IMR-90 (cell line): ENCODE data around the gene AKNA. TPM values are rescaled to one million over a fixed set of nuclear protein-coding genes. Genes with fewer than 3 reads are reported as not detected.

Experiments
- ATAC-seq: fragments of 200-7000 bp; cut with Tn5 transposase; 2 replicates; pipeline ENCODE4 v1.9.1; 2020; ENCODE audit warnings: low read depth, mild to moderate bottlenecking, moderate library complexity
- BruUV-seq: library from RNA; stranded (reverse); fragments of 400-500 nt; replicated peaks from 2 replicates; lab custom pipeline; 2021; lab: Mats Ljungman, UMichigan
- CTCF ChIA-PET: fragments of 300-600 bp; formaldehyde crosslinking; extraction: SDS; loops from one replicate; lab custom pipeline; 2021; ENCODE audit warnings: antibody characterized with exemption; lab: Yijun Ruan, JAX
- POLR2A ChIA-PET: fragments of 300-600 bp; sonication (Branson Sonifier 250); formaldehyde crosslinking; loops from one replicate; lab custom pipeline; 2022; ENCODE audit warnings: antibody characterized with exemption; ENCODE audit not compliant: unreplicated experiment; lab: Charles Lee
- DNase-seq: peaks from one replicate; pipeline ENCODE4 v3.0.0; 2013
- H2AFZ ChIP-seq: replicated peaks from 2 replicates; pipeline ENCODE3; 2013; ENCODE audit warnings: low read length, mild to moderate bottlenecking; ENCODE audit not compliant: poor library complexity
- H2AK5ac ChIP-seq: 2 replicates; pipeline ENCODE4 v1.6.1; 2013; ENCODE audit warnings: low read depth, low read length, inconsistent platforms
- H2AK9ac ChIP-seq: replicated peaks from 2 replicates; pipeline ENCODE3; 2013; ENCODE audit warnings: mild to moderate bottlenecking, low read depth, low read length, moderate library complexity; ENCODE audit not compliant: poor library complexity
- H2BK120ac ChIP-seq: 2 replicates; pipeline ENCODE4 v1.6.1; 2013; ENCODE audit warnings: low read depth, low read length, inconsistent platforms
- H2BK15ac ChIP-seq: 3 replicates; pipeline ENCODE4 v1.6.1; 2013; ENCODE audit warnings: low read depth, low read length, inconsistent platforms
- H2BK20ac ChIP-seq: 2 replicates; pipeline ENCODE4 v1.6.1; 2013; ENCODE audit warnings: low read depth, mild to moderate bottlenecking, inconsistent platforms, low read length, moderate library complexity
- H2BK5ac ChIP-seq: 2 replicates; pipeline ENCODE4 v1.6.1; 2013; ENCODE audit warnings: mild to moderate bottlenecking, low read depth, low read length, inconsistent platforms; ENCODE audit not compliant: poor library complexity, severe bottlenecking
- H3K14ac ChIP-seq: replicated peaks from 2 replicates; pipeline ENCODE4 v1.6.1; 2013; ENCODE audit warnings: low read depth, low read length, inconsistent platforms
- H3K18ac ChIP-seq: 2 replicates; pipeline ENCODE4 v1.6.1; 2013; ENCODE audit warnings: low read depth, low read length, control low read depth
- H3K23ac ChIP-seq: 2 replicates; pipeline ENCODE4 v1.6.1; 2013; ENCODE audit warnings: low read depth, low read length, inconsistent platforms
- H3K27ac ChIP-seq: 2 replicates; pipeline ENCODE4 v1.5.1; 2013; ENCODE audit warnings: mild to moderate bottlenecking, control low read depth, low read length; ENCODE audit not compliant: insufficient read depth
- H3K27me3 ChIP-seq: 2 replicates; pipeline ENCODE4 v1.6.1; 2013; ENCODE audit warnings: low read length; ENCODE audit not compliant: control insufficient read depth, insufficient read depth
- H3K36me3 ChIP-seq: 2 replicates; pipeline ENCODE4 v1.6.1; 2013; ENCODE audit warnings: low read length, mixed read lengths; ENCODE audit not compliant: control insufficient read depth, insufficient read depth
- H3K4ac ChIP-seq: 2 replicates; pipeline ENCODE4 v1.6.1; 2013; ENCODE audit warnings: low read depth, low read length, inconsistent platforms
- H3K4me1 ChIP-seq: 2 replicates; pipeline ENCODE4 v1.6.1; 2013; ENCODE audit warnings: low read length, mixed read lengths; ENCODE audit not compliant: control insufficient read depth, insufficient read depth
- H3K4me2 ChIP-seq: 2 replicates; pipeline ENCODE4 v1.6.1; 2013; ENCODE audit warnings: low read depth, mild to moderate bottlenecking, control low read depth, low read length, moderate library complexity
- H3K4me3 ChIP-seq: 2 replicates; pipeline ENCODE4 v1.5.1; 2013; ENCODE audit warnings: low read depth, mild to moderate bottlenecking, control low read depth, low read length, moderate library complexity; ENCODE audit not compliant: insufficient read depth
- H3K56ac ChIP-seq: 2 replicates; pipeline ENCODE4 v1.6.1; 2013; ENCODE audit warnings: low read length, inconsistent platforms; ENCODE audit not compliant: insufficient read depth; ENCODE audit errors: extremely low read depth
- H3K79me1 ChIP-seq, 2 experiments: 2 replicates each; pipeline ENCODE4 v1.6.1; 2013; ENCODE audit warnings: low read length in 2 of 2, inconsistent platforms in 1 of 2, low read depth in 1 of 2
- H3K9ac ChIP-seq: 2 replicates; pipeline ENCODE4 v1.6.1; 2013; ENCODE audit warnings: low read depth, low read length, control low read depth
- H3K9me1 ChIP-seq: 2 replicates; pipeline ENCODE4 v1.6.1; 2013; ENCODE audit warnings: low read length, inconsistent platforms; ENCODE audit not compliant: insufficient read depth
- H3K9me3 ChIP-seq: 2 replicates; pipeline ENCODE4 v1.6.1; 2013; ENCODE audit warnings: low read length; ENCODE audit not compliant: control insufficient read depth, insufficient read depth
- H4K20me1 ChIP-seq: 2 replicates; pipeline ENCODE4 v1.6.1; 2013; ENCODE audit warnings: low read length, inconsistent platforms; ENCODE audit not compliant: insufficient read depth
- H4K5ac ChIP-seq: 2 replicates; pipeline ENCODE4 v1.6.1; 2013; ENCODE audit warnings: mild to moderate bottlenecking, low read depth, low read length, control low read depth
- H4K8ac ChIP-seq, 2 experiments: 2 replicates each; pipeline ENCODE4 v1.6.1; 2013; ENCODE audit warnings: low read depth in 2 of 2, low read length in 2 of 2, control low read depth in 1 of 2, inconsistent platforms in 1 of 2
- H4K91ac ChIP-seq: 2 replicates; pipeline ENCODE4 v1.6.1; 2013; ENCODE audit warnings: low read depth, low read length, inconsistent platforms; ENCODE audit not compliant: insufficient read depth
- BHLHE40 ChIP-seq: fragments of 150-350 bp; IDR thresholded peaks from 2 replicates; pipeline ENCODE4 v1.6.1; 2016; ENCODE audit warnings: mild to moderate bottlenecking, low read depth, low read length
- CEBPB ChIP-seq: IDR thresholded peaks from 2 replicates; pipeline ENCODE4 v1.6.1; 2012; ENCODE audit warnings: low read depth, low read length, improper control_type of control experiment
- CHD1 ChIP-seq: IDR thresholded peaks from 2 replicates; pipeline ENCODE4 v1.6.1; 2012; ENCODE audit warnings: low read depth, low read length, improper control_type of control experiment
- CTCF ChIP-seq: conservative IDR thresholded peaks from 2 replicates; pipeline ENCODE4 v1.5.1; 2012; ENCODE audit warnings: mild to moderate bottlenecking, low read depth, low read length, improper control_type of control experiment
- ELK1 ChIP-seq: fragments of 150-350 bp; IDR thresholded peaks from 2 replicates; pipeline ENCODE4 v1.6.1; 2016; ENCODE audit warnings: low read depth, mild to moderate bottlenecking, low read length, moderate library complexity, borderline replicate concordance
- FOS ChIP-seq: fragments of 150-350 bp; IDR thresholded peaks from 2 replicates; pipeline ENCODE4 v1.6.1; 2016; ENCODE audit warnings: low read depth, low read length
- MAFK ChIP-seq: IDR thresholded peaks from 2 replicates; pipeline ENCODE4 v1.6.1; 2012; ENCODE audit warnings: low read depth, low read length, improper control_type of control experiment
- MAZ ChIP-seq: IDR thresholded peaks from 2 replicates; pipeline ENCODE4 v1.6.1; 2012; ENCODE audit warnings: low read depth, mild to moderate bottlenecking, low read length, improper control_type of control experiment, moderate library complexity, borderline replicate concordance
- MXI1 ChIP-seq: IDR thresholded peaks from 2 replicates; pipeline ENCODE4 v1.6.1; 2012; ENCODE audit warnings: low read depth, mild to moderate bottlenecking, low read length, moderate library complexity, borderline replicate concordance
- NFE2L2 ChIP-seq: fragments of 150-350 bp; IDR thresholded peaks from 2 replicates; pipeline ENCODE4 v1.6.1; 2016; ENCODE audit warnings: low read depth, mild to moderate bottlenecking, low read length
- POLR2A ChIP-seq: IDR thresholded peaks from 2 replicates; pipeline ENCODE4 v1.6.1; 2012; ENCODE audit warnings: mild to moderate bottlenecking, low read depth, low read length
- RAD21 ChIP-seq: IDR thresholded peaks from 2 replicates; pipeline ENCODE4 v1.6.1; 2012; ENCODE audit warnings: low read length, improper control_type of control experiment
- RCOR1 ChIP-seq: IDR thresholded peaks from 2 replicates; pipeline ENCODE4 v1.6.1; 2012; ENCODE audit warnings: mild to moderate bottlenecking, low read length, improper control_type of control experiment; ENCODE audit not compliant: insufficient replicate concordance
- RFX5 ChIP-seq: IDR thresholded peaks from 2 replicates; pipeline ENCODE4 v1.8.0; 2012; ENCODE audit warnings: low read depth, mild to moderate bottlenecking, low read length, moderate library complexity
- SMC3 ChIP-seq: fragments of 150-350 bp; IDR thresholded peaks from 2 replicates; pipeline ENCODE4 v1.6.1; 2016; ENCODE audit warnings: low read depth, mild to moderate bottlenecking, antibody characterized with exemption, low read length, moderate library complexity
- USF2 ChIP-seq: fragments of 150-350 bp; IDR thresholded peaks from 2 replicates; pipeline ENCODE4 v1.6.1; 2017; ENCODE audit warnings: mild to moderate bottlenecking, antibody characterized with exemption, low read length, low read depth
- WGBS, 2 experiments: methylation state at CpG; one replicate each; pipeline versions ENCODE4 v1.1.5 to v1.1.7; 2013; ENCODE audit warnings: missing lambda C conversion rate in 2 of 2; ENCODE audit not compliant: insufficient read length in 1 of 2; ENCODE audit errors: extremely low coverage in 2 of 2; 5-methylcytosine and 5-hydroxymethylcytosine counted together
- dilution Hi-C: fragments of 300-500 bp; cut with HindIII; formaldehyde crosslinking; loops from one replicate; pipeline ENCODE4 v1.14.3; 2018; ENCODE audit warnings: low sequenced_read_pairs; ENCODE audit not compliant: unreplicated experiment
- in situ Hi-C: fragments of 300-500 bp; cut with MboI; formaldehyde crosslinking; loops from 3 replicates; pipeline ENCODE4 v1.14.3; 2019; ENCODE audit warnings: low sequenced_read_pairs, inconsistent platforms, mixed read lengths
- intact Hi-C: fragments of 100-400 bp; cut with micrococcal nuclease; formaldehyde crosslinking; loops from 2 replicates; pipeline ENCODE4 v1.10.0; 2022
- polyA plus RNA-seq, 3 experiments: library from polyadenylated mRNA; depleted of rRNA; stranded (reverse); fragments of >200 nt; gene quantifications; 2 replicates each; pipeline ENCODE4 v1.2.3, GENCODE V29; 2012; ENCODE audit warnings: low replicate concordance in 1 of 3
- total RNA-seq: library from RNA; depleted of rRNA; stranded (reverse); fragments of >200 nt; gene quantifications from 2 replicates; pipeline ENCODE4 v1.2.3, GENCODE V29; 2012

Gene AKNA
- total and polyA plus RNA-seq, 2 of the 4 experiments (the other 2 are of a cell fraction): 2.7 to 7.3 TPM

GRCh38 chr9:114378883-114379282 lies 8.9 kb downstream of the AKNA start:
- POLR2A ChIA-PET: no interaction called here
- Histone ChIP-seq H3K79me1 (peaks cover 15 to 34% of the 10 kb centered on the region in 2 experiments), H4K20me1 (peaks cover 13% of the 10 kb centered on the region; the same call in 1 of the 2 replicates), H4K5ac (no peak overlapping the region), H3K4me1 (peaks cover 13% of the 10 kb centered on the region), H3K9me1 (peaks cover 9% of the 10 kb centered on the region), H4K8ac (no peak overlapping the region), H2BK120ac (no peak overlapping the region), H3K9me3 (no peaks in the 10 kb centered on the region), H3K4ac (no peak overlapping the region), H3K18ac (no peak overlapping the region), H3K14ac (no peak overlapping the region), H2AFZ (no peak overlapping the region), H3K9ac (no peak overlapping the region), H2BK5ac (no peak overlapping the region), H2BK15ac (no peak overlapping the region), H2BK20ac (no peak overlapping the region), H2AK9ac (no peak overlapping the region), H3K27ac (no peak overlapping the region), H3K36me3 (peaks cover 33% of the 10 kb centered on the region), H3K4me3 (no peak overlapping the region), H2AK5ac (no peak overlapping the region; the same call in 1 of the 2 replicates), H3K23ac (no peak overlapping the region), H3K27me3 (no peaks in the 10 kb centered on the region), H4K91ac (no peak overlapping the region), H3K56ac (no peak overlapping the region), H3K4me2 (no peak overlapping the region)
- dilution Hi-C loops (no loop called here), intact Hi-C loops (no loop called here), in situ Hi-C loops (no loop called here)
- 100% methylated on average over 1 of the region's 5 CpGs; no CpG with 5 or more reads in 1 of the 2 experiments for WGBS, 2 experiments
- BruUV-seq: no TSS peak
- TF ChIP-seq FOS (no peak), SMC3 (no peak), NFE2L2 (no peak), CHD1 (no peak), ELK1 (no peak), USF2 (no peak), BHLHE40 (no peak), CTCF (no peak), MXI1 (no peak), MAZ (no peak), POLR2A (no peak), CEBPB (no peak), RAD21 (no peak), RCOR1 (no peak), MAFK (no peak), RFX5 (no peak)
- CTCF ChIA-PET: no interaction called here
- ATAC-seq: no peak
- DNase-seq: no peak
